ENCODE measurements around the gene CREBBP. TPM values are rescaled to one million over a fixed set of nuclear protein-coding genes. Genes with fewer than 3 reads are reported as not detected.

The CREBBP gene
- total RNA-seq, 4 donors from 2014 or later, result 67.1 to 106 (median 91.0) TPM

- Histone ChIP-seq H3K36me3 (peaks cover 0 to 15% (median 0%) of the 10 kb centered on the region in 3 donors), H3K27ac (no peak overlapping the region), H3K4me1 (peaks cover 0 to 5% (median 0%) of the 10 kb centered on the region in 4 donors), H3K27me3 (no peaks in the 10 kb centered on the region), H3K4me3 (no peak overlapping the region), H3K9me3 (no peaks in the 10 kb centered on the region)
- DNase-seq (ENCODE audit: low spot score in 2 of 2), result no peak
- 60 to 73% methylated on average over 4 of the region's 4 CpGs for WGBS, 2 donors
- TF ChIP-seq CTCF (IDR thresholded peaks at IDR 0.05) (no peak), EP300 (IDR thresholded peaks at IDR 0.05) (no peak), POLR2A (IDR thresholded peaks at IDR 0.05) (no peak)
Observed at GRCh38 chr16:3698941-3699340, 181.6 kb downstream of the CREBBP start.

- Histone ChIP-seq H3K36me3 (peaks cover 0 to 15% (median 0%) of the 10 kb centered on the region in 3 donors), H3K4me1 (peaks cover 0 to 8% (median 0%) of the 10 kb centered on the region in 4 donors), H3K27ac (no peak overlapping the region), H3K9me3 (no peaks in the 10 kb centered on the region), H3K27me3 (no peaks in the 10 kb centered on the region), H3K4me3 (no peak overlapping the region)
- WGBS, 2 donors, result 76 to 79% methylated on average over 13 of the region's 13 CpGs
- TF ChIP-seq EP300 (IDR thresholded peaks at IDR 0.05), result no peak
- no peak for DNase-seq (ENCODE audit: low spot score in 2 of 2)
Observed at GRCh38 chr16:3696425-3697218, 183.9 kb downstream of the CREBBP start.

GRCh38 chr16:3695610-3696369, 184.7 kb downstream of the CREBBP start:
- H3K9me3 ChIP-seq, result no peaks in the 10 kb centered on the region
- peaks cover 0 to 16% (median 3%) of the 10 kb centered on the region in 4 donors for H3K4me1 ChIP-seq

GRCh38 chr16:3694051-3694450, 186.5 kb downstream of the CREBBP start:
- WGBS, 2 donors, result 84 to 85% methylated on average over 9 of the region's 9 CpGs
- Histone ChIP-seq H3K4me3 (no peak overlapping the region), H3K9me3 (no peaks in the 10 kb centered on the region), H3K36me3 (peaks cover 0 to 9% (median 0%) of the 10 kb centered on the region in 3 donors), H3K27ac (no peak overlapping the region), H3K27me3 (no peaks in the 10 kb centered on the region), H3K4me1 (peaks cover 0 to 31% (median 5%) of the 10 kb centered on the region in 4 donors)
- TF ChIP-seq EP300 (IDR thresholded peaks at IDR 0.05), result no peak
- no peak for TF ChIP-seq CTCF (IDR thresholded peaks at IDR 0.05)
- TF ChIP-seq POLR2A (IDR thresholded peaks at IDR 0.05), result no peak
- DNase-seq (ENCODE audit: low spot score in 2 of 2), result no peak

More at GRCh38 chr16:3695610-3696369, 184.7 kb downstream of the CREBBP start:
- TF ChIP-seq EP300 (IDR thresholded peaks at IDR 0.05), result no peak
- H3K27ac ChIP-seq, result no peak overlapping the region
- peaks cover 0 to 15% (median 0%) of the 10 kb centered on the region in 3 donors for H3K36me3 ChIP-seq
- DNase-seq (ENCODE audit: low spot score in 2 of 2), result no peak
- no peaks in the 10 kb centered on the region for H3K27me3 ChIP-seq
- H3K4me3 ChIP-seq, result no peak overlapping the region
- 85 to 90% methylated on average over 19 of the region's 19 CpGs for WGBS, 2 donors

GRCh38 chr16:3691761-3692160, 188.8 kb downstream of the CREBBP start:
- peak overlapping the region in 2 of 4 donors; percentile 12 to 36 for H3K27ac ChIP-seq
- TF ChIP-seq EP300 (IDR thresholded peaks at IDR 0.05) (no peak), POLR2A (IDR thresholded peaks at IDR 0.05) (no peak), CTCF (IDR thresholded peaks at IDR 0.05) (no peak)
- H3K4me3 ChIP-seq, result no peak overlapping the region
- 74 to 84% methylated on average over 12 of the region's 12 CpGs for WGBS, 2 donors
- H3K9me3 ChIP-seq, result no peaks in the 10 kb centered on the region
- no peak for DNase-seq (ENCODE audit: low spot score in 2 of 2)
- no peaks in the 10 kb centered on the region for H3K27me3 ChIP-seq
- H3K4me1 ChIP-seq, result peaks cover 0 to 35% (median 5%) of the 10 kb centered on the region in 4 donors
- peaks cover 0 to 27% (median 5%) of the 10 kb centered on the region in 3 donors for H3K36me3 ChIP-seq
